ENCODE results near the gene JMJD8. TPM values are rescaled to one million over a fixed set of nuclear protein-coding genes. Genes with fewer than 3 reads are reported as not detected.
A peak's percentile ranks its signal among the peaks of the same experiment; 100 is the strongest.

The JMJD8 gene
- total and polyA plus RNA-seq, 12 donors = 50.8 to 137 (median 93.1) TPM

DNA sequence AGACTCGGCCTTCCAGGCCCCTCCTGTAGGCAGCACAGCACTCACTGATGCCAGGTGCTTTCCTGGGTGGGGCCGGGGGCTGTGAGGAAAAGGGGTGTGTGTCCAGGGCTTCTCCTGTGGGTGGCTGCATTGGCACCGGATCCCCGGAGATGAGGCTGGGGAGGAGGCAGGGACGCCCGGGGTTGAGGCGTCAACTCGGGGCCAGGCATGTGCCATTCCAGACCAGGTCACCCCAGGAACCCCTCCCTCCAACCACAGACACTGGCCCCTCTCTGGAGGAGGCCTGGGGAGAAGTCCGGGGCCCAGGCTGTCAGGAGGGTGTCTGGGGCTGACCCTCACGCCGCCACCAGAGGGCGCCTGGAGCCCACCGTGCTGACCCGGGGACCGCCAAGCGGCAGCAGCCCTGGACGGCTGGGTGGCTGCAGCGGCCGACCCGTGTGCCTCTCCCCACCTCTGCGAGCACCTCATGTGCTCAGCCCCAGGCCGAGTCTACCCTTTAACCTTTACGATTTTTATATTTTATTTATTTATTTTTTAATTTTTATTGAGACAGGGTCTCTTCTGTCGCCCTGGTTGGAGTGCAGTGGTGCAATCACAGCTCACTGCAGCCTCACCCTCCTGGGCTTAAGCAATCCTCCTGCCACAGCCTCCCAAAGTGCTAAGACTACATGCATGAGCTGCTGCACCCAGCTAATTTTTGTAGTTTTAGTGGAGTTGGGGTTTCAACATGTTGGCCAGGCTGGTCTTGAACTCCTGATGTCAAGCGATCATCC lies 27.6 kb upstream of the JMJD8 start:
- TF ChIP-seq POLR2A (IDR thresholded peaks at IDR 0.05) = no peak
- TF ChIP-seq, protein P1, sequence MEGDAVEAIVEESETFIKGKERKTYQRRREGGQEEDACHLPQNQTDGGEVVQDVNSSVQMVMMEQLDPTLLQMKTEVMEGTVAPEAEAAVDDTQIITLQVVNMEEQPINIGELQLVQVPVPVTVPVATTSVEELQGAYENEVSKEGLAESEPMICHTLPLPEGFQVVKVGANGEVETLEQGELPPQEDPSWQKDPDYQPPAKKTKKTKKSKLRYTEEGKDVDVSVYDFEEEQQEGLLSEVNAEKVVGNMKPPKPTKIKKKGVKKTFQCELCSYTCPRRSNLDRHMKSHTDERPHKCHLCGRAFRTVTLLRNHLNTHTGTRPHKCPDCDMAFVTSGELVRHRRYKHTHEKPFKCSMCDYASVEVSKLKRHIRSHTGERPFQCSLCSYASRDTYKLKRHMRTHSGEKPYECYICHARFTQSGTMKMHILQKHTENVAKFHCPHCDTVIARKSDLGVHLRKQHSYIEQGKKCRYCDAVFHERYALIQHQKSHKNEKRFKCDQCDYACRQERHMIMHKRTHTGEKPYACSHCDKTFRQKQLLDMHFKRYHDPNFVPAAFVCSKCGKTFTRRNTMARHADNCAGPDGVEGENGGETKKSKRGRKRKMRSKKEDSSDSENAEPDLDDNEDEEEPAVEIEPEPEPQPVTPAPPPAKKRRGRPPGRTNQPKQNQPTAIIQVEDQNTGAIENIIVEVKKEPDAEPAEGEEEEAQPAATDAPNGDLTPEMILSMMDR (IDR thresholded peaks at IDR 0.05) = peak; percentile 76 to 97 (median 90)
- 9 to 24% (median 10%) methylated on average over 12 to 25 of the region's 25 CpGs for WGBS, 4 donors
- Histone ChIP-seq H3K4me1 (replicated peaks in 1 of 2) (peaks cover 16 to 22% of the 10 kb centered on the region in 2 donors), H3K27me3 (peaks cover 15% of the 10 kb centered on the region), H3K9me3 (replicated peaks in 1 of 3) (no peaks in the 10 kb centered on the region), H3K27ac (peak overlapping the region in 1 of 5 donors; percentile 60), H3K4me3 (no peak overlapping the region), H3K36me3 (replicated peaks in 1 of 2) (no peaks in the 10 kb centered on the region)
- intact Hi-C loops (cut with DNase I) = loop anchor here (5.0 to 10.0 kb wide), 3 partner anchors 76 to 346 kb away; partner anchors contain the start of genes CHTF18 (in 1 of the 2) and RPUSD1 (in 1 of the 2)
- DNase-seq = peak; percentile 73 to 90 (median 81)

DNA sequence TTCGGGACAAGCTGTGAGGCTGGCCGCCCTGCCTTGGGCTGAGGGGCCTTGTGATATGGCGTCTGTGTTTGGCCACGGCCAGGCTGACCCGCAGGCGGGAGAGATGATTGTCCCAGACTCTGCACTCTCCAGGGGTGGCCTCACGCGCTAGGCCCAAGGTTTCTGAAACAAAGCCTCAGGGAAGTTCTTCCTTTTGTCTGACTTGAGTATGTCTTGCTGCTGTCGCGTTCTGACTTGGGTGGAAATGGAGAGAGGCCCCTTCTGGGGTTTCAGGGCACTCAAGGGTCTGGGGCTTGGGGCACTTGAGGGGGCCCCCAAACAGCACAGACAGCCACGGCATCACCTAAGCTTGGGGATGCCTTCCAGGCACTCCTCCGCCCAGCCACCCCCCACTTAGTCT lies 26.9 kb upstream of the JMJD8 start:
- TF ChIP-seq, protein P1 (IDR thresholded peaks at IDR 0.05) = no peak
- TF ChIP-seq POLR2A (IDR thresholded peaks at IDR 0.05) = no peak
- Histone ChIP-seq H3K27me3 (peaks cover 16% of the 10 kb centered on the region), H3K27ac (peak overlapping the region in 1 of 5 donors; percentile 60), H3K4me3 (no peak overlapping the region), H3K9me3 (replicated peaks in 1 of 3) (no peaks in the 10 kb centered on the region), H3K36me3 (replicated peaks in 1 of 2) (no peaks in the 10 kb centered on the region), H3K4me1 (replicated peaks in 1 of 2) (peaks cover 11 to 15% of the 10 kb centered on the region in 2 donors)
- intact Hi-C loops (cut with DNase I) = loop anchor here (5.0 to 10.0 kb wide), 3 partner anchors 76 to 346 kb away; partner anchors contain the start of genes CHTF18 (in 1 of the 2) and RPUSD1 (in 1 of the 2)
- no peak for DNase-seq
- WGBS, 4 donors = 55 to 70% (median 63%) methylated on average over 4 to 12 of the region's 12 CpGs

DNA sequence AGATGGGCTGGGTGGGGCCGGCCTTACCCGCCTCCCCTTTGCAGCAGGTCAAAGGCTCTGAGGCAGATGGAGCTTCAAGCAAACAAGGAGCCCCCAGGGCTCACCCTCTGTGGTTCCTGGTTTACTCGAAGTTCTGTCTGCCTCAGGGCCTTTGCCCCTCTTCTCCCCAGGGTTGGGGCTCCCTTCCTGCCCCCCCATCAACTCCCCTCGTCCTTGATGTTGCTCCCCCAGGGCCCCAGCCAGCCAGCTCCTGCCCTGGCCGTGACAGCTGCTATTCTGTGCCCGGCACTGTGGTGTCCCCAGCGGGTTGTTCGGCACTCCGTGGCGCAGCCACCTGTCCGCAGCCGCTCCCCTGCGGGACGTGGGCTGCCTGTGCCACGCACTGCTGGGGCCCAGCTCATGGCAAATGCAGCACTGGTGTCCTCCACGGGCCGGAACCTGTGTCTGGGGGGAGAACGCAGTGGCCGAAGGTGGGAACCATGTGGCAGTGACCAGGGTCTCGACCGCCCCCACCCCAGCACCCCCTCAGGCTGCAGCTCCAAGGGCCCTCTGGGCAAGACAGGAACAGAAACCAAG lies 26.5 kb upstream of the JMJD8 start:
- TF ChIP-seq, protein P1 (IDR thresholded peaks at IDR 0.05) = no peak
- TF ChIP-seq POLR2A (IDR thresholded peaks at IDR 0.05) = no peak
- intact Hi-C loops (cut with DNase I) = loop anchor here (5.0 to 10.0 kb wide), 3 partner anchors 77 to 347 kb away; partner anchors contain the start of genes CHTF18 (in 1 of the 2) and RPUSD1 (in 1 of the 2)
- no peak for DNase-seq
- Histone ChIP-seq H3K27ac (peak overlapping the region in 1 of 5 donors; percentile 60), H3K27me3 (peaks cover 17% of the 10 kb centered on the region), H3K4me3 (no peak overlapping the region), H3K4me1 (replicated peaks in 1 of 2) (peaks cover 6 to 11% of the 10 kb centered on the region in 2 donors), H3K36me3 (replicated peaks in 1 of 2) (no peaks in the 10 kb centered on the region), H3K9me3 (replicated peaks in 1 of 3) (no peaks in the 10 kb centered on the region)
- 22 to 60% (median 58%) methylated on average over 6 to 21 of the region's 21 CpGs for WGBS, 4 donors

Measured in adrenal gland (tissue), 12 donors.